Ovary (tissue), 9 donors: Measurements from ENCODE around the gene C1QTNF6. TPM values are rescaled to one million over a fixed set of nuclear protein-coding genes. Genes with fewer than 3 reads are reported as not detected.

Source experiments
- DNase-seq, 5 donors: peaks; one replicate each; pipeline ENCODE4 v3.0.0-alpha.2; 2019 to 2020
- H3K27ac ChIP-seq, 2 donors: fragments of 200-600 bp; one replicate each; pipeline versions ENCODE4 v1.5.1 to v1.8.0; 2019 to 2022
- H3K27me3 ChIP-seq: fragments of 200-600 bp; one replicate; pipeline ENCODE4 v1.8.0; 2022
- H3K36me3 ChIP-seq: fragments of 200-600 bp; sonication (generic); one replicate; pipeline ENCODE4 v1.5.1; 2019
- H3K4me1 ChIP-seq: one replicate; pipeline ENCODE4 v1.8.1; 2013; ENCODE audit warnings: mild to moderate bottlenecking, moderate library complexity; ENCODE audit not compliant: insufficient read depth
- H3K4me3 ChIP-seq: fragments of 200-600 bp; sonication (generic); one replicate; pipeline ENCODE4 v1.5.1; 2017
- H3K9me3 ChIP-seq, 2 donors: fragments of 200-600 bp in 1 of 2; sonication (generic) in 1 of 2; one replicate each; pipeline versions ENCODE4 v1.5.1 to v1.8.1; 2013 to 2019; ENCODE audit warnings: mild to moderate bottlenecking in 1 of 2, moderate library complexity in 1 of 2
- EP300 ChIP-seq: sonication (generic); formaldehyde crosslinking; IDR thresholded peaks from one replicate; pipeline ENCODE4 v1.6.1; 2017; ENCODE audit warnings: antibody characterized with exemption
- POLR2A ChIP-seq: fragments of 450-650 bp; IDR thresholded peaks from one replicate; pipeline ENCODE4 v1.6.1; 2017; ENCODE audit warnings: antibody characterized with exemption, mild to moderate bottlenecking, moderate library complexity
- WGBS, 3 donors: extraction: QIAGEN DNeasy Blood & Tissue Kit in 1 of 3; methylation state at CpG; one replicate each; pipeline versions ENCODE4 v1.1.5 to v1.1.7; 2013 to 2017; 5-methylcytosine and 5-hydroxymethylcytosine counted together
- intact Hi-C, 4 donors: fragments of 100-400 bp; cut with DNase I; formaldehyde crosslinking; loops; one replicate each; pipeline versions ENCODE4 v1.11.0 to v1.15.1; 2022 to 2023
- polyA plus RNA-seq, 2 donors: library from polyadenylated mRNA; stranded (reverse); fragments of 200-250 nt in 1 of 2; fragments of 350-450 nt in 1 of 2; fragmentation: Illumina TruSeq in 1 of 2; extraction: RNeasy Lipid Tissue Mini Kit (QIAGEN cat#74804) in 1 of 2; gene quantifications; one replicate each; pipeline ENCODE4 v1.2.3, GENCODE V29; 2013 to 2014
- total RNA-seq, 7 donors: library from RNA; depleted of rRNA in 2 of 7; stranded (reverse); fragments of >200 nt in 2 of 7; fragmentation: NEBNext Ultra II Directional in 3 of 7; extraction: Animal tissue kit (Norgen Biotek cat#: 25700) in 3 of 7; gene quantifications; one replicate each; pipeline versions ENCODE4 v1.1.0 to v1.2.4, GENCODE V29; 2016 to 2023
- TF ChIP-seq, protein P1 (sequence below), 3 donors: fragments of 450-650 bp in 2 of 3; fragments of 200-600 bp in 1 of 3; IDR thresholded peaks; one replicate each; pipeline versions ENCODE4 v1.5.1 to v1.8.0; 2016 to 2022; ENCODE audit warnings: antibody characterized with exemption in 3 of 3, mild to moderate bottlenecking in 1 of 3
- donor health status: DM: no; HTN: no; CAD: no; lungs with moderate emphysema.
- donor health status: DM: no; HTN: no; CAD: no.
- donor health status: Bipolar disorder and iron deficiency.
- donor health status: DM: yes; HTN: yes; CAD: no.
- donor health status: DM: no; HTN: no; CAD: no.
- donor health status: DM: yes; HTN: yes; CAD: no.

Gene C1QTNF6
- total and polyA plus RNA-seq, 9 donors, result 4.0 to 8.5 (median 6.4) TPM

DNA sequence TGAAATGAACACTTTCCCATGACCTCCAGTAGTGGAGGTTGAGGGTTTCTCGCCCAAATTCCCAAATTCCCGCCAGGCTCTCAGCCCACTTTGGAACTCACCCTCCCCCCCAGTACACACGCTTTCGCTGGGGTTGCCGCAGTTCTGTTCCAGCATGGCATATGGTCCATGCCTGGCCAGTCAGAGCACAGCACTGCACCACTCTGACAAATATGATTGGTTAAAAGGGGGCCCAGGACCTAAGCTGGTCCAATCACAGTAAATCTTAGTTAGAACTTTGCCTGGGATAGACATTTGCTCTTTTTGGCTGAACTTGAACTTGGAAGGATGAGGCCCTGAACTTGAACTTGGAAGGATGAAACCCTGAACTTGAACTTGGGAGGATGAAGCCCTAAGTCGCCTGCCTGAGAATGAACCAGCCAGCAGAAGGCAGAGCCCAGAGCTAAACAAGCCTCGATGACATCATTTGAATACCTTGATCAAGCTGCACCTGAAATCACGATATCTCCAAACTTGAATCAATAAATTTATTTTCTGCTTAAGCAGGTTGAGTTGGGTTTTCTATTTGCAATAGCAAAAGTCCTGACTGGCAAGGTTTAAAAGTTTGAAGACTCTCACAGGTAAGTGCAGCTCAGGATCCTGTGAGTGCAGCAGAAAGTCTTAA, 36.8 kb upstream of the C1QTNF6 start:
- Histone ChIP-seq H3K27ac (no peak overlapping the region), H3K4me1 (no peaks in the 10 kb centered on the region), H3K9me3 (no peaks in the 10 kb centered on the region), H3K4me3 (no peak overlapping the region), H3K36me3 (no peaks in the 10 kb centered on the region), H3K27me3 (no peaks in the 10 kb centered on the region)
- TF ChIP-seq EP300, result no peak
- no peak for TF ChIP-seq POLR2A
- TF ChIP-seq, protein P1, sequence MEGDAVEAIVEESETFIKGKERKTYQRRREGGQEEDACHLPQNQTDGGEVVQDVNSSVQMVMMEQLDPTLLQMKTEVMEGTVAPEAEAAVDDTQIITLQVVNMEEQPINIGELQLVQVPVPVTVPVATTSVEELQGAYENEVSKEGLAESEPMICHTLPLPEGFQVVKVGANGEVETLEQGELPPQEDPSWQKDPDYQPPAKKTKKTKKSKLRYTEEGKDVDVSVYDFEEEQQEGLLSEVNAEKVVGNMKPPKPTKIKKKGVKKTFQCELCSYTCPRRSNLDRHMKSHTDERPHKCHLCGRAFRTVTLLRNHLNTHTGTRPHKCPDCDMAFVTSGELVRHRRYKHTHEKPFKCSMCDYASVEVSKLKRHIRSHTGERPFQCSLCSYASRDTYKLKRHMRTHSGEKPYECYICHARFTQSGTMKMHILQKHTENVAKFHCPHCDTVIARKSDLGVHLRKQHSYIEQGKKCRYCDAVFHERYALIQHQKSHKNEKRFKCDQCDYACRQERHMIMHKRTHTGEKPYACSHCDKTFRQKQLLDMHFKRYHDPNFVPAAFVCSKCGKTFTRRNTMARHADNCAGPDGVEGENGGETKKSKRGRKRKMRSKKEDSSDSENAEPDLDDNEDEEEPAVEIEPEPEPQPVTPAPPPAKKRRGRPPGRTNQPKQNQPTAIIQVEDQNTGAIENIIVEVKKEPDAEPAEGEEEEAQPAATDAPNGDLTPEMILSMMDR (IDR thresholded peaks at IDR 0.05), result no peak
- intact Hi-C loops, result no loop called here
- no peak for DNase-seq
- WGBS, 3 donors, result 59 to 67% (median 64%) methylated on average over 8 of the region's 8 CpGs

DNA sequence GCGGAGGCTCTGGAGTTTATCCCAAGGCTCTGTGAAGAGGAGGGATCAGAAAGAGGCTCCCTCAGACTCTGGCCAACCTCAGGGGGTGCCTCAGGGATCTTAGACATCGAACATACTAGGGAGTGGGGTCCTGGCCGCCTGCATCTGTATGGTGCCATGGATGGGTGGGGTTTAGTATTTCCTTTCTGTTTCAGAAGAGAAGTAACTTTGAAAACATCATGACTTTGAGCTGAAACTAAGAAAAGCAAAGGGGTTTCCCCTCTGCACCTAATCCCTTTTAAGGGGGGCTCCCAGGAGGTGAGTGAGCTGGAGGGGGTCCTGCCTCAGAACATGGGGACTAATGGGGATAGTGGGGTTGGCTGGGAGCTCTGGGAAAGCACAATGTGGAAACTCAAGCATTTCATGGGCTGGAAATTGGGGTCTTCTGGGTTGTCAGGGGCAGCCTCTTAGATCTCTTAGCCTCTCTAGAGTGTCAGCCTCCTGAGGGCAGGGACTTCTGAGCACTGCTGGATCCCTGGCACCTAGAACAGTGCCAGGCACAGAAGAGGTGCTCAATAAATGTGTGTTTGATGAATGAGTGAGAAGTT, 36.0 kb upstream of the C1QTNF6 start:
- Histone ChIP-seq H3K4me1 (no peaks in the 10 kb centered on the region), H3K27me3 (no peaks in the 10 kb centered on the region), H3K4me3 (no peak overlapping the region), H3K36me3 (no peaks in the 10 kb centered on the region), H3K9me3 (no peaks in the 10 kb centered on the region), H3K27ac (no peak overlapping the region)
- DNase-seq, result no peak
- WGBS, 3 donors, result 62 to 69% (median 64%) methylated on average over 3 of the region's 3 CpGs
- TF ChIP-seq EP300 (no peak), POLR2A (no peak)
- TF ChIP-seq, protein P1 (IDR thresholded peaks at IDR 0.05), result no peak
- intact Hi-C loops, result no loop called here

- no peaks in the 10 kb centered on the region for H3K4me1 ChIP-seq
- no peak overlapping the region for H3K4me3 ChIP-seq
- H3K27ac ChIP-seq, result no peak overlapping the region
- H3K27me3 ChIP-seq, result no peaks in the 10 kb centered on the region
- no peak for DNase-seq
- WGBS, 3 donors, result 76 to 82% (median 77%) methylated on average over 8 of the region's 8 CpGs
- TF ChIP-seq POLR2A (no peak), EP300 (no peak)
- TF ChIP-seq, protein P1 (IDR thresholded peaks at IDR 0.05), result no peak
- no peaks in the 10 kb centered on the region for H3K9me3 ChIP-seq
- no peaks in the 10 kb centered on the region for H3K36me3 ChIP-seq
- intact Hi-C loops, result no loop called here
Observed at GRCh38 chr22:37222440-37222971, 34.5 kb upstream of the C1QTNF6 start.

- Histone ChIP-seq H3K4me1 (no peaks in the 10 kb centered on the region), H3K36me3 (no peaks in the 10 kb centered on the region), H3K27ac (no peak overlapping the region), H3K4me3 (no peak overlapping the region), H3K9me3 (no peaks in the 10 kb centered on the region), H3K27me3 (no peaks in the 10 kb centered on the region)
- 89 to 92% (median 92%) methylated on average over 10 of the region's 10 CpGs for WGBS, 3 donors
- no peak for DNase-seq
- TF ChIP-seq, protein P1 (IDR thresholded peaks at IDR 0.05), result no peak
- TF ChIP-seq POLR2A (no peak), EP300 (no peak)
- intact Hi-C loops, result no loop called here
Observed at GRCh38 chr22:37221424-37222333, 33.6 kb upstream of the C1QTNF6 start.
